Panc1 (cell line): ENCODE data around the gene ADD2. TPM values are rescaled to one million over a fixed set of nuclear protein-coding genes. Genes with fewer than 3 reads are reported as not detected.

Source experiments
- ATAC-seq: fragments of 200-7000 bp; cut with Tn5 transposase; 2 replicates; pipeline ENCODE4 v1.9.1; 2020; ENCODE audit warnings: mild to moderate bottlenecking, moderate library complexity
- BruUV-seq: library from RNA; stranded (reverse); fragments of 400-500 nt; replicated peaks from 2 replicates; lab custom pipeline; 2021; lab: Mats Ljungman, UMichigan
- CTCF ChIA-PET: fragments of 300-600 bp; sonication (Branson Sonifier 250); formaldehyde crosslinking; loops from one replicate; lab custom pipeline; 2022; ENCODE audit warnings: antibody characterized with exemption; lab: Charles Lee
- POLR2A ChIA-PET: fragments of 300-600 bp; sonication (Branson Sonifier 250); formaldehyde crosslinking; loops from one replicate; lab custom pipeline; 2022; ENCODE audit warnings: antibody characterized with exemption; lab: Charles Lee
- DNase-seq: peaks from one replicate; pipeline ENCODE4 v3.0.0-alpha.2; 2010; ENCODE audit warnings: low read depth, low spot score
- H3K27ac ChIP-seq: 2 replicates; pipeline ENCODE4 v1.5.1; 2011; ENCODE audit warnings: mild to moderate bottlenecking, low read length, inconsistent platforms
- H3K27me3 ChIP-seq: fragments of 200-500 bp; sonication (Bioruptor generic); 2 replicates; pipeline ENCODE4 v1.6.0; 2014; ENCODE audit warnings: low read length, inconsistent platforms; ENCODE audit not compliant: control insufficient read depth, insufficient read depth
- H3K36me3 ChIP-seq: fragments of 200-500 bp; sonication (Bioruptor generic); 2 replicates; pipeline ENCODE4 v1.5.1; 2014; ENCODE audit warnings: inconsistent platforms, mild to moderate bottlenecking, low read length, moderate library complexity; ENCODE audit not compliant: control insufficient read depth, insufficient read depth
- H3K4me1 ChIP-seq: 2 replicates; pipeline ENCODE4 v1.5.1; 2011; ENCODE audit warnings: inconsistent platforms, mild to moderate bottlenecking, low read length, moderate library complexity; ENCODE audit not compliant: control insufficient read depth, insufficient read depth
- H3K4me3 ChIP-seq, 2 experiments: 2 replicates each; pipeline ENCODE4 v1.5.1; 2011 to 2012; ENCODE audit warnings: low read depth in 2 of 2, low read length in 2 of 2, mild to moderate bottlenecking in 2 of 2, inconsistent platforms in 1 of 2, moderate library complexity in 1 of 2
- H3K9me3 ChIP-seq: fragments of 200-500 bp; sonication (Bioruptor generic); 2 replicates; pipeline ENCODE4 v1.5.1; 2014; ENCODE audit warnings: low read depth, mild to moderate bottlenecking, inconsistent platforms, low read length, moderate library complexity; ENCODE audit not compliant: control insufficient read depth, insufficient read depth
- POLR2AphosphoS5 ChIP-seq: IDR thresholded peaks from 2 replicates; pipeline ENCODE4 v1.6.1; 2012; ENCODE audit warnings: mild to moderate bottlenecking, low read depth, low read length, moderate library complexity
- SIN3A ChIP-seq: IDR thresholded peaks from 2 replicates; pipeline ENCODE4 v1.6.1; 2012; ENCODE audit warnings: low read depth, mild to moderate bottlenecking, low read length, moderate library complexity, borderline replicate concordance; ENCODE audit not compliant: insufficient read depth
- TCF7L2 ChIP-seq: IDR thresholded peaks from 2 replicates; pipeline ENCODE4 v1.6.1; 2011; ENCODE audit warnings: mild to moderate bottlenecking, low read depth, low read length, inconsistent platforms
- in situ Hi-C: cut with HindIII; loops from 2 replicates; pipeline ENCODE4 v1.10.0; 2016; ENCODE audit warnings: low sequenced_read_pairs, low pct_unique_long_range_greater_than_20kb
- intact Hi-C: fragments of 100-400 bp; cut with micrococcal nuclease; formaldehyde crosslinking; loops from one replicate; pipeline ENCODE4 v1.10.0; 2022; ENCODE audit not compliant: unreplicated experiment
- total RNA-seq: library from RNA; stranded (reverse); gene quantifications from one replicate; pipeline ENCODE4 v1.2.1, GENCODE V29; 2021; ENCODE audit not compliant: unreplicated experiment
- TF ChIP-seq, protein P1 (sequence below), 2 experiments: IDR thresholded peaks; 2 replicates each; pipeline ENCODE4 v1.6.1; 2011 to 2012; ENCODE audit warnings: low read depth in 2 of 2, control low read depth in 1 of 2, low read length in 1 of 2, mild to moderate bottlenecking in 1 of 2, moderate library complexity in 1 of 2; ENCODE audit not compliant: insufficient read depth in 1 of 2
- TF ChIP-seq, protein P2 (sequence below): fragments of 450-650 bp; IDR thresholded peaks from 2 replicates; pipeline ENCODE4 v1.5.1; 2017; ENCODE audit warnings: mild to moderate bottlenecking

ADD2 gene
- total RNA-seq, 1 experiment from 2014 or later: 0.26 TPM

DNA sequence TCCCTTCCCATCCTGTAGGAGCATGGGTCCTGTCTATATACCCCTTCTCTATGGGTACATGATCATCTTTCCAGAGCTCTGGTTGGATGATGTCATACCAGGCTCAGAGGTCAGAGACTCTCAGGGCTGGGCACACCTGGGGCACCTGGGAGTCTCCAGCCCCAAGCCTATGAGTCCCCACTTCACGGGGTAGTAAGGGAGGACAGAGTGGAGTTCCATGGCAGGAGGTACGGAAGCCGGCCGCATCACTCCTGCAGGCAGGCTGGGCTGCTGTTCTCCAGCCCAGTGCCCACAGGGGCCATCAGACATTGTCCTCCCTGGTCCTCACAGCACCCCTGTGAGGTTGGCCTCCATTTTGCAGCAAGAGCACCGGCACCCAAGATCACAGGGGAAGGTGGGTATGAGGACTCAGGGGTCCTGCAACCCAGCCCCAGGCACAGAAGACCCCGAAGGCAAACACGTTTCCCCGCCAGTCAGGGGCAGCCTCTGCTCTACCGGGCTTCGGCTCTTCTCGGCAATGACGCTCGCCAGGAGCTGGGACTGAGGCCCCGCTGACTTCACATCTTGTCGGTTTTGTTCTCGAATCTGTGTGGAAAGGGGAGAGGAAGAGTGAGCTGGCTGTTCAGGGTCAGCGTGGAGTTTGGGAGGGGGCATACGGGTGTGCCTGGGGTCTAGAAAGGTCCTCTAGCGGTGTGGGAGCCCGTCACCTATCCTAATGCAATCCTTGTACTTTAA is 91.5 kb downstream of the ADD2 start:
- H3K36me3 ChIP-seq: no peaks in the 10 kb centered on the region
- no peaks in the 10 kb centered on the region for H3K9me3 ChIP-seq
- ChIA-PET POLR2A (no interaction called here), CTCF (no interaction called here)
- no peaks in the 10 kb centered on the region for H3K4me1 ChIP-seq
- H3K27me3 ChIP-seq: peaks cover 4% of the 10 kb centered on the region; the same call in 1 of the 2 replicates
- H3K27ac ChIP-seq: no peak overlapping the region
- no peak for ATAC-seq
- TF ChIP-seq, protein P1, sequence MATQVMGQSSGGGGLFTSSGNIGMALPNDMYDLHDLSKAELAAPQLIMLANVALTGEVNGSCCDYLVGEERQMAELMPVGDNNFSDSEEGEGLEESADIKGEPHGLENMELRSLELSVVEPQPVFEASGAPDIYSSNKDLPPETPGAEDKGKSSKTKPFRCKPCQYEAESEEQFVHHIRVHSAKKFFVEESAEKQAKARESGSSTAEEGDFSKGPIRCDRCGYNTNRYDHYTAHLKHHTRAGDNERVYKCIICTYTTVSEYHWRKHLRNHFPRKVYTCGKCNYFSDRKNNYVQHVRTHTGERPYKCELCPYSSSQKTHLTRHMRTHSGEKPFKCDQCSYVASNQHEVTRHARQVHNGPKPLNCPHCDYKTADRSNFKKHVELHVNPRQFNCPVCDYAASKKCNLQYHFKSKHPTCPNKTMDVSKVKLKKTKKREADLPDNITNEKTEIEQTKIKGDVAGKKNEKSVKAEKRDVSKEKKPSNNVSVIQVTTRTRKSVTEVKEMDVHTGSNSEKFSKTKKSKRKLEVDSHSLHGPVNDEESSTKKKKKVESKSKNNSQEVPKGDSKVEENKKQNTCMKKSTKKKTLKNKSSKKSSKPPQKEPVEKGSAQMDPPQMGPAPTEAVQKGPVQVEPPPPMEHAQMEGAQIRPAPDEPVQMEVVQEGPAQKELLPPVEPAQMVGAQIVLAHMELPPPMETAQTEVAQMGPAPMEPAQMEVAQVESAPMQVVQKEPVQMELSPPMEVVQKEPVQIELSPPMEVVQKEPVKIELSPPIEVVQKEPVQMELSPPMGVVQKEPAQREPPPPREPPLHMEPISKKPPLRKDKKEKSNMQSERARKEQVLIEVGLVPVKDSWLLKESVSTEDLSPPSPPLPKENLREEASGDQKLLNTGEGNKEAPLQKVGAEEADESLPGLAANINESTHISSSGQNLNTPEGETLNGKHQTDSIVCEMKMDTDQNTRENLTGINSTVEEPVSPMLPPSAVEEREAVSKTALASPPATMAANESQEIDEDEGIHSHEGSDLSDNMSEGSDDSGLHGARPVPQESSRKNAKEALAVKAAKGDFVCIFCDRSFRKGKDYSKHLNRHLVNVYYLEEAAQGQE (IDR thresholded peaks at IDR 0.05; ENCODE audit: insufficient read depth in 1 of 2, low read depth in 2 of 2, low read length in 1 of 2): no peak
- TF ChIP-seq, protein P2, sequence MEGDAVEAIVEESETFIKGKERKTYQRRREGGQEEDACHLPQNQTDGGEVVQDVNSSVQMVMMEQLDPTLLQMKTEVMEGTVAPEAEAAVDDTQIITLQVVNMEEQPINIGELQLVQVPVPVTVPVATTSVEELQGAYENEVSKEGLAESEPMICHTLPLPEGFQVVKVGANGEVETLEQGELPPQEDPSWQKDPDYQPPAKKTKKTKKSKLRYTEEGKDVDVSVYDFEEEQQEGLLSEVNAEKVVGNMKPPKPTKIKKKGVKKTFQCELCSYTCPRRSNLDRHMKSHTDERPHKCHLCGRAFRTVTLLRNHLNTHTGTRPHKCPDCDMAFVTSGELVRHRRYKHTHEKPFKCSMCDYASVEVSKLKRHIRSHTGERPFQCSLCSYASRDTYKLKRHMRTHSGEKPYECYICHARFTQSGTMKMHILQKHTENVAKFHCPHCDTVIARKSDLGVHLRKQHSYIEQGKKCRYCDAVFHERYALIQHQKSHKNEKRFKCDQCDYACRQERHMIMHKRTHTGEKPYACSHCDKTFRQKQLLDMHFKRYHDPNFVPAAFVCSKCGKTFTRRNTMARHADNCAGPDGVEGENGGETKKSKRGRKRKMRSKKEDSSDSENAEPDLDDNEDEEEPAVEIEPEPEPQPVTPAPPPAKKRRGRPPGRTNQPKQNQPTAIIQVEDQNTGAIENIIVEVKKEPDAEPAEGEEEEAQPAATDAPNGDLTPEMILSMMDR: no peak
- no peak overlapping the region for H3K4me3 ChIP-seq
- intact Hi-C loops: no loop called here
- DNase-seq: no peak
- BruUV-seq: no TSS peak
- in situ Hi-C loops: no loop called here

DNA sequence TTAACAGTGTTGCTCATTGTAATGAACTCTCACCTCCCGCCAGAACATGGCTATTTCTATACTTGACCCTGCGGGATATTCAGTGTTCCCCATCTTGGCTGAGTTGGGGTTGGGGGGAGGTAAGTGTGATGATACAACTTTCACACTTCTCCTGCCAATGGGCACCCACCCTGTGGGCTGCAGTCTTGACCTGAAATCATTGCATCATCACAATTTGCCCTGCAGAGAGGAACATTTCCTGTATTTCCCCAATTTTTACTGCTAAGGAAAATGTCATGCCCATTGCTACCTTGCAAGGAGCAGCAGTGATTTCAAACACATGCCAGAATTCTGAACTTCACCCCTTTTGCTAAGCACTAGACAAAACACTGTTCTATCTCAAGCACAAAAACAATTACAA is 92.1 kb downstream of the ADD2 start:
- CTCF ChIA-PET: no interaction called here
- TF ChIP-seq, protein P1 (IDR thresholded peaks at IDR 0.05; ENCODE audit: insufficient read depth in 1 of 2, low read depth in 2 of 2, low read length in 1 of 2): no peak
- no peak for TF ChIP-seq SIN3A
- no peak for TF ChIP-seq POLR2AphosphoS5
- no peak for TF ChIP-seq TCF7L2
- TF ChIP-seq, protein P2: no peak
- BruUV-seq: no TSS peak
- peaks cover 4% of the 10 kb centered on the region; the same call in 1 of the 2 replicates for H3K27me3 ChIP-seq
- H3K4me3 ChIP-seq: no peak overlapping the region
- ATAC-seq (no peak), DNase-seq (no peak)
- no peaks in the 10 kb centered on the region for H3K9me3 ChIP-seq
- no peaks in the 10 kb centered on the region for H3K4me1 ChIP-seq
- intact Hi-C loops: no loop called here
- H3K36me3 ChIP-seq: no peaks in the 10 kb centered on the region
- POLR2A ChIA-PET: no interaction called here
- no peak overlapping the region for H3K27ac ChIP-seq
- in situ Hi-C loops: no loop called here
